GM18526 (cell line): ENCODE results near the gene PRKX.

Source experiments
- POLR2A ChIP-seq: IDR thresholded peaks from 3 replicates; pipeline ENCODE4 v1.6.1; 2011; ENCODE audit not compliant: insufficient read length; ENCODE audit errors: extremely low read depth

PRKX gene

DNA sequence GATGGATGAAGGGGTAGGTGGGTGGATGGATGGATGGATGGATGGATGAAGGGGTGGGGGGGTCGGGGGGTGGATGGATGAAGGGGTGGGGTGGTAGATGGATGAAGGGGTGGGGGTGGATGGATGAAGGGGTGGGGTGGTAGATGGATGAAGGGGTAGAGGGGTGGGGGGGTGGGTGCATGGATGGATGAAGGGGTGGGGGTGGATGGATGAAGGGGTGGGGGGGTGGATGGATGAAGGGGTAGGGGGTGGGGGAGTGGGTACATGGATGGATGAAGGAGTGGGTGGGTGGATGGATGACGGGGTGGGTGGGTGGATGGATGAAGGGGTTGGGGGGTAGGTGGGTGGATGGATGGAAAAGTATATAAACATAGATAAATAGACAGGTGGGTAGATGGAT lies 74.2 kb downstream of the PRKX start:
- TF ChIP-seq POLR2A = no peak

GRCh38 chrX:3638280-3638873 lies 75.1 kb downstream of the PRKX start:
- TF ChIP-seq POLR2A = no peak

GRCh38 chrX:3636803-3637202 lies 76.6 kb downstream of the PRKX start:
- TF ChIP-seq POLR2A = no peak

DNA sequence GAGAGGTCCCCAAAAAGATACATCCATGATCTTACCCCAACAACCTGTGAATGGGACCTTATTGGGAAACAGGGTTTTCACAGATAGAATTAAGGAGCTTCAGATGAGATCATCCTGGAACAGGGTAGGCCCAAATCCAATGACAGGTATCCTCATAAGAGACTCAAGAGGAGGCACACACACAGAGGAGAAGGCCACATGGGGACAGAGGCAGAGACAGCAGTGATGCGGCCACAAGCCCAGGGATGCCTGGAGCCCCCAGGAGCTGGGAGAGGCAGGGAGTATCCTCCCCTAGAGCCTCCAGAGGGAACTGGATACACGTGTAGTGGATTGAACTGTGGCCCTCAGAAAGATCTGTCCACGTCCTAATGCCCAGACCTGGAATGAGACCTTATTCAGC lies 82.3 kb downstream of the PRKX start:
- TF ChIP-seq POLR2A = no peak

DNA sequence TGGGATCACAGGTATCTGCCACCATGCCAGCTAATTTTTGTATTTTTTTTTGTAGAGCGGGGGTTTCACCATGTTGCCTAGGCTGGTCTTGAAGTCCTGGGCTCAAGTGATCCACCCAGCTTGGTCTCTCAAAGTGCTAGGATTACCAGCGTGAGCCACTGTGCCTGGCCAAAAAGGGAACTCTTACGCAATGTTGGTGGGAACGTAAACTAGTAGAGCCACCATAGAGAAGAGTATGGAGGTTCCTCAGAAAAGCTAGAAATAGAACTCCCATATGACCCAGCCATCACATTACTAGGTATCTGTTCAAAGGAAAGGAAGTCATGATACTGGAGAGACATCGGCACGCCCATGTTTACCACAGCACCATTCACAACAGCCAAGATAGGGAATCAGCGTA lies 85.9 kb downstream of the PRKX start:
- no peak for TF ChIP-seq POLR2A

DNA sequence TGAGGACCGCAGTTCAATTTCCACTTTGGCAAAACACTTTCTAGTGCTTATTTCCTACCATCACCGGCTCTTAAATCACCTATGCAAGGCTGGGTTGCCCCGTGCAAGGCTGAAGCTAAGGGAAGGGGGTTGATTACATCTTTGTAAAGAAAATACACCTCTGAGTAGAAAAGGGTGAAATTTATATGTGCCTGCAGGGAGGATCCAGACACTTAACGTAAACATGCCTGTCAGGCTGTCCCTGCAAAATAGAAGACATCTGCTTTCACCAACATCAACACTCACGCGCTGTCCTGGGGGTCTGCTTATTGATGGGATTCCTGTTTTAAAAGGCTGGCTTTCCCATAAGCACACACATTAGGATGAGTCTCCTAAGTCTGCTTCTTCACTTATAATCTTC lies 92.0 kb downstream of the PRKX start:
- TF ChIP-seq POLR2A = no peak

GRCh38 chrX:3609810-3610209 lies 103.6 kb downstream of the PRKX start:
- no peak for TF ChIP-seq POLR2A

- TF ChIP-seq POLR2A = no peak
Observed at GRCh38 chrX:3603026-3603661, 110.3 kb downstream of the PRKX start.

DNA sequence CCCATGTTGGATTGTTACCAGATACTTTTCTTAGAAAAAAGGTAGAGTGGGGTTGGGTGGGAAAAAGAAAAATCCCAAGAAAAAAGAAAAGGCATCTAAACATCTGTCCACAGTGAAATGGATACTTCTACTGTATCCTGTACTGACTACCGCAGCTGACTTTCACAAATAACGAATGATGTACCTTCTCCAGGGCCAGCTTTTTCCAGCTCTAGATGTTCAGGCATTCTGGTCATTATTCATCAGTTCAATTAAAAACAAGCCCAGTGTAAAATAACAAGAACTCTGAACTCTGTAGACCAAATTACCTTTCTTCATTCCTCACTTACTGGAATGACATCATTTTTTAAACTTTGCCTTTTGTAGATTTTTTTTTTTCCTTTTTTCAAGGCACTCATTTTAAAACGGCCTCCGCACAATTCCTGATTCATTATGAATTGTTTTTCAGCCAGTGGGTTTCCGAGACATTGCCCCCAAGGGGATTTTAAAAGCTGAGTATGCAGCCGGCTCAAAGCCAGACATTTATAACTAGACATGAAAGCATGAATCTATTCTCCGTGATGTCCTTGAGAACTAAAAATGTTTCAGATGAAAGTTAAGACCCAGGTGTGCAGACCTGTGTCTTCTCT lies 113.5 kb downstream of the PRKX start:
- TF ChIP-seq POLR2A = no peak

DNA sequence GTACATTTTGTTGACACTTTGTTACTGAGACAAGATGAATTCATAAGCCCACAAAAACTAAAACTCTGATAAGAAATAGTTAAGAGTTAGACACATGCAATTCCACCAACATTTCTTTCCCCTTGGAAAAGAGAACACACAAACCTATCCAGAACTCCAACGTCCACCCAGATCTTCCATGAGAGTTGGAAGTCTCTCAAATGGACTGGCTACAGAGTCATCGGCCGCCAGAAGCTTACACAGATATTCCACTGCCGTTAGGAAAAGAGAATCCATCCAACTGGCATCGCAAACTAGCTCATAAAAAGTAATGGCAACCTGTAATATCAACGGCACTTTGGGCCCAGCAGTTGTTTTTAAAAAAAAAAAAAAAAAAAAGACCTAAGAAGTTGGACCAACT lies 114.7 kb downstream of the PRKX start:
- no peak for TF ChIP-seq POLR2A

DNA sequence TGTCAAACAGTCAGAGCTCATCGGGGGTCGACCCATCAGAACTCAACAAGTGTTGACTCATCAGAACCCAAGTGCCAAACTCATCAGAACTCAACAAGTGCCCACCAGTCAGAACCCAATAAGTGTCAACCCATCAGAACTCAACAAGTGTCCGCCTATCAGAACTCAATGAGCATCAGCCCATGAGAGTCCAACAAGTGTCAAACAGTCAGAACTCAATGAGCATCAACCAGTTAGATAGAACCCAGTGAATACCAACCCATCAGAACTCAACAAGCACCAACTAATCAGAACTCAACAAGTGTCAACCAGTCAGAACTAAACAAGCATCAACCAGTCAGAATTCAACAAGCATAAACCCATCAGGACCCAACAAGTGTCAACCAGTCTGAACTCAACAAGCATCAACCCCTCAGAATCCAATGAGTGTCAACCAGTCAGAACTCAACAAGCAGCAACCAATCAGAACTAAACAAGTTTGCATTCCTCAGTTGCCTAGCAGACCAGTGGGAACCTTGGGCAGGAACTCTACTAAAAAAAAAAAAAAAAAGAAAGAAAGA lies 115.3 kb downstream of the PRKX start:
- TF ChIP-seq POLR2A = no peak

GRCh38 chrX:3592184-3592583 lies 121.3 kb downstream of the PRKX start:
- no peak for TF ChIP-seq POLR2A

GRCh38 chrX:3589474-3589873 lies 124.0 kb downstream of the PRKX start:
- TF ChIP-seq POLR2A = no peak

DNA sequence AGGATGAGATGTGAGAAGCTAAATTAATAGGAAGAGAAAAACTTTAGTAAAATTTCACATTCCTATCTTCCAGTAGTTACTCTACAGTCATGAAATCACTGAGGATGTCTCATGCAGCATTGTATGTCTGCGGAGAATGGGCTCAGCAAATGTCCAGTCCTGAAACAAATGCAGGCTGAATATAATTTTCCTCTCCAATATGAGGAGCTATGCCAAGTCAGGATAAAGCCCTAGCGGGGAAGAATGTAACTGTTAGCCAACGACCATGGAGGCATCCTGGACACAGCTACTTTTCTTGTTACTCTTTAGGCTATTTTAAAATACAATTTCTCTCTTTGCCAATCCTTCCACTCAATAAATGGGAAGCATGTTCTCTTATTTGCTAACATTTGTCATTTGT lies 127.7 kb downstream of the PRKX start:
- TF ChIP-seq POLR2A = no peak

- no peak for TF ChIP-seq POLR2A
Observed at GRCh38 chrX:3584415-3584996, 128.9 kb downstream of the PRKX start.

- no peak for TF ChIP-seq POLR2A
Observed at GRCh38 chrX:3582451-3582850, 131.0 kb downstream of the PRKX start.

DNA sequence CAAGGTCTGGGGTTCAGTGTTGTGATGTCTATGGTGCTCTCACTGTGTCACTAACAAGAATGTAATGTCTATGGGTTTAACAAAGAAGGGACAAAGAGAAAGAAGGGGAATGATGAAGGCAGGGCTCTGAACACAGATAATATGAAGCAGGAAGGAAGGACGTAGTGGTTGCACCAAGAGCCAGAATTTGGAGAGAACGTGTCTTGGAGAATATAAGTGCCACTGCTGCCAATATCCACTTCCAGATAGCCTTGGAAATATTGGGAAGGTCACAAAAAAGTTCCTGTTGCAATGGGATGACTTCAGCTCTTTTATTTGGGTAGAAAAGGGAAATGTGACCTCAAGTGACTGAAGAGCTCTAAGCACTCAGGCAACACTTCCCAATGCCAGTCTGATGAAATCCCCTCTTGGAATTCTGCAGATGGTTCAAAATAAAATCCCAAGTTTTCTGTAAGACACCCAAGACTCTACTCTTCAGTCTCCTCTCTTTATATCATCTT lies 131.8 kb downstream of the PRKX start:
- TF ChIP-seq POLR2A = no peak

DNA sequence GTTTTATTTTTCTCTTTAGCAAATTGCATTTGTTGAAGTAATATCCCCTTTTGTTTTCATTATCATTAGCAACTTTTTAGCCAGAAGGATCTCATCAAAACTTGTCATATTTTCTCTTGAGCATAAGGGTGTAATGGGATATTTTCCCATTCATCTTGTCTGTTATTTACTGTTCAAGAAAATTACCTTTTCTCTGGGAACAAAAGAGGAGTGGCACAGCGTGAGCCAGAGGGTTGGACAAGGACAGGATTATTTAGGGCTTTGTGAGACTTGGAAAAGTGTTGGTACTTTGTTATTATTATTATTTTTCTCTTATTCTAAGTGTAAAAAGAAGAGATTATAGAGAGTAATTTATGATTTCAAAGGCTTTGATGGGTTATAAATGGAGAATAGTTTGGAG lies 135.9 kb downstream of the PRKX start:
- TF ChIP-seq POLR2A = no peak
